Hypothalamus (tissue), 51 donors: ENCODE data around the gene RPS16.
A peak's percentile ranks its signal among the peaks of the same experiment; 100 is the strongest.

Experiments
- DNase-seq, 51 donors: peaks; one replicate each; lab custom pipeline; 2025; lab: John Stamatoyannopoulos, UW

RPS16 gene

GRCh38 chr19:39409208-39410016 is 26.3 kb downstream of the RPS16 start:
- DNase-seq = peak in 44 of 51 donors; percentile 17 to 85 (median 58)

GRCh38 chr19:39408392-39409207 is 27.1 kb downstream of the RPS16 start:
- DNase-seq = peak in 4 of 51 donors; percentile 33 to 71 (median 37)

- peak in 9 of 51 donors; percentile 18 to 49 (median 37) for DNase-seq
Observed at GRCh38 chr19:39407660-39408391, 27.9 kb downstream of the RPS16 start.

- no peak for DNase-seq
Observed at GRCh38 chr19:39407410-39407659, 28.4 kb downstream of the RPS16 start.

- peak in 49 of 51 donors; percentile 32 to 96 (median 75) for DNase-seq
Observed at GRCh38 chr19:39406656-39407409, 28.9 kb downstream of the RPS16 start, which contains the start of gene ZFP36. ZFP36 (plus strand) TSS chr19:39406847; CDS start chr19:39406905, 58 bp downstream.

- DNase-seq = peak in 7 of 51 donors; percentile 24 to 88 (median 67)
Observed at GRCh38 chr19:39405958-39406655, 29.6 kb downstream of the RPS16 start.

- no peak for DNase-seq
Observed at GRCh38 chr19:39405261-39405957, 30.3 kb downstream of the RPS16 start.

GRCh38 chr19:39403331-39404312 is 32.1 kb downstream of the RPS16 start:
- DNase-seq = peak in 47 of 51 donors; percentile 30 to 97 (median 76)

- DNase-seq = peak in 50 of 51 donors; percentile 18 to 83 (median 58)
Observed at GRCh38 chr19:39402346-39403300, 33.1 kb downstream of the RPS16 start.

- peak in 11 of 51 donors; percentile 11 to 83 (median 24) for DNase-seq
Observed at GRCh38 chr19:39401549-39402345, 34.0 kb downstream of the RPS16 start.

- no peak for DNase-seq
Observed at GRCh38 chr19:39401070-39401548, 34.6 kb downstream of the RPS16 start.

- DNase-seq = no peak
Observed at GRCh38 chr19:39400061-39400460, 35.7 kb downstream of the RPS16 start.

GRCh38 chr19:39399668-39400050 is 36.1 kb downstream of the RPS16 start:
- DNase-seq = no peak

- peak in 26 of 51 donors; percentile 10 to 60 (median 28) for DNase-seq
Observed at GRCh38 chr19:39398297-39398864, 37.4 kb downstream of the RPS16 start.
